Heart right ventricle (tissue), 16 donors: ENCODE results near the gene SSH2. TPM values are rescaled to one million over a fixed set of nuclear protein-coding genes. Genes with fewer than 3 reads are reported as not detected.

Source experiments
- ATAC-seq, 8 donors: fragments of 200-7000 bp; cut with Tn5 transposase; one replicate each; pipeline ENCODE4 v1.9.1; 2020; ENCODE audit warnings: mild to moderate bottlenecking in 8 of 8, moderate library complexity in 8 of 8, moderate number of reproducible peaks in 1 of 8
- DNase-seq, 2 donors: peaks; one replicate each; pipeline ENCODE4 v3.0.0-alpha.2; 2020
- H3K27ac ChIP-seq, 10 donors: fragments of 200-600 bp; sonication (generic) in 2 of 10; one replicate each; pipeline versions ENCODE4 v1.5.0 to v1.8.0; 2020 to 2022; ENCODE audit warnings: mild to moderate bottlenecking in 3 of 10
- H3K27me3 ChIP-seq, 7 donors: fragments of 200-600 bp; one replicate each; pipeline ENCODE4 v1.8.0; 2021 to 2022; ENCODE audit warnings: mild to moderate bottlenecking in 2 of 7
- H3K36me3 ChIP-seq, 9 donors: fragments of 200-600 bp; sonication (generic) in 1 of 9; one replicate each; pipeline versions ENCODE4 v1.5.0 to v1.8.0; 2020 to 2022; ENCODE audit warnings: mild to moderate bottlenecking in 2 of 9
- H3K4me1 ChIP-seq, 9 donors: fragments of 200-600 bp; sonication (generic) in 1 of 9; one replicate each; pipeline versions ENCODE4 v1.5.0 to v1.8.0; 2020 to 2022; ENCODE audit warnings: mild to moderate bottlenecking in 4 of 9
- H3K4me3 ChIP-seq, 10 donors: fragments of 200-600 bp; sonication (generic) in 2 of 10; one replicate each; pipeline versions ENCODE4 v1.5.0 to v1.8.0; 2020 to 2022; ENCODE audit warnings: mild to moderate bottlenecking in 7 of 10, moderate library complexity in 2 of 10
- H3K9me3 ChIP-seq, 11 donors: fragments of 200-600 bp in 10 of 11; sonication (generic) in 2 of 11; one replicate each; pipeline versions ENCODE4 v1.5.0 to v1.8.0; 2013 to 2022; ENCODE audit warnings: mild to moderate bottlenecking in 2 of 11, control low read depth in 1 of 11, moderate library complexity in 1 of 11
- CTCF ChIP-seq, 9 donors: fragments of 200-600 bp; sonication (generic) in 2 of 9; IDR thresholded peaks; one replicate each; pipeline versions ENCODE4 v1.5.0 to v1.8.0; 2021 to 2022; ENCODE audit warnings: antibody characterized with exemption in 9 of 9, mild to moderate bottlenecking in 5 of 9, moderate library complexity in 1 of 9
- WGBS, 2 donors: extraction: QIAGEN DNeasy Blood & Tissue Kit; methylation state at CpG; one replicate each; pipeline ENCODE4 v1.1.7; 2013; ENCODE audit warnings: inconsistent platforms in 1 of 2; 5-methylcytosine and 5-hydroxymethylcytosine counted together
- intact Hi-C, 10 donors: fragments of 100-400 bp; cut with DNase I; formaldehyde crosslinking; loops; one replicate each; pipeline versions ENCODE4 v1.11.1 to v1.14.2; 2022
- polyA plus RNA-seq, 2 donors: library from polyadenylated mRNA; stranded (reverse); fragments of 200-250 nt; gene quantifications; one replicate each; pipeline ENCODE4 v1.2.3, GENCODE V29; 2013
- total RNA-seq, 10 donors: library from RNA; stranded (reverse); fragmentation: NEBNext Ultra II Directional in 3 of 10; extraction: Animal tissue kit (Norgen Biotek cat#: 25700) in 3 of 10; gene quantifications; one replicate each; pipeline versions ENCODE4 v1.2.1 to v1.2.4, GENCODE V29; 2021 to 2023
- donor health status: Arrhythmogenic right ventricular cardiomyopathy.
- donor health status: ischemic (EF 13 %, LVEDD 7.1; RV severe dilation, severe dysfunction).
- donor health status: healthy with polysubstance abuse.
- donor health status: DM: no; HTN: yes; CAD: no.
- donor health status: DM: no; HTN: no; CAD: no.
- donor health status: ischemic (EF 25% LVEDD 6.9; RV normal size, moderate dysfunction).
- donor health status: ischemic (EF 25% LVEDD 5.7; RV mildly dilated, moderate dysfunction).
- donor health status: healthy.
- donor health status: DM: yes; HTN: yes; CAD: no.
- donor health status: Ischemic cardiomyopathy.
- donor health status: ischemic (EF 35%, LVEDD 5.7; RV mildly dilated, moderate dysfunction).
- donor health status: nonischemic (EF 11% LVEDD 7.7; RV severe dilation, severe dysfunction).
- donor health status: DM: yes; HTN: yes; CAD: no.
- donor health status: PGD.
- donor health status: ischemic (EF 29% LVEDD 5.4; RV normal size, mild dysfunction).
- donor health status: nonischemic (EF 23%, LVEDD 6.1; RV moderate dilation, normal function).

Gene SSH2
- total and polyA plus RNA-seq, 12 donors = 17.9 to 42.9 (median 34.3) TPM

DNA sequence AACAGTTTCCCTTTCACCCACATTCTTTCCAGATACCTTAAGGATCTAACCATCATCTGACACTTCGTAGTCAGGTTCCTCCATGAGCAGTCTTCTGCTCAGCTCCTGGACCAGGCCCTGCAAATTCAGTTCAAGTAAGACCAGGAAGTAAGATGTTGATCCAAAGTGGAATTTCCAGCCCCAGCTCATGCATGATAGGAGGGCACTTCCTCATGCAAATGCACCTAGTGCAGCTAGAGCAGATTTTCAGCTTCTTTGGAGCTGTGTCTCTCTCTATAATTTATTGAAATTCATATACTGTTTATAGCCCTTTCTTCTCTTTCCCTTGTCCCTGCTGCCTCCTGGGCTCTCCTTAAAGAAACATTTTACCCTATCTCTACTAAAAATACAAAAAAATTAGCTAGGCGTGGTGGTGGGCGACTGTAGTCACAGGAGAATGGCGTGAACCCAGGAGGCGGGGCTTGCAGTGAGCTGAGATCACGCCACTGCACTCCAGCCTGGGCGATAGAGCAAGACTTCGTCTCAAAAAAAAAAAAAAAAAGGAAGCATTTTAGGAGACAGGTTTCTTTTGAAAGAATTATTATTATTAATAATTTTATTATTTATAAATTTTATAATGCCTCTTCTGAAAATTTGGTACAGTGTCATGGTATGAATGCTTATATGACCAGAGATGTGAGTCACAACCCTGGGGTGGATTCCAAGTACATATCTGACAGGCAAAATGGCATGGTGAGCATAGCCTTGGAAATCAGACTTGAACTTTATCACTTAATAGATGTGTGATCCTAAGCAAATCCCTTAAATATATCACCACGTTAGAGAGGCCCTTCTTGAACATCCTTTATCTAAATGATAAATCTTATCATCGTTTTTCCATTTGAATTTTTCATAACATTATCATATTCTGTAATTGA is 94.3 kb downstream of the SSH2 start:
- H3K27ac ChIP-seq = no peak overlapping the region
- H3K4me3 ChIP-seq = no peak overlapping the region
- ATAC-seq (no peak), DNase-seq (no peak)
- no peaks in the 10 kb centered on the region for H3K36me3 ChIP-seq
- H3K4me1 ChIP-seq = peaks cover 0 to 24% (median 9%) of the 10 kb centered on the region in 9 donors
- WGBS, 2 donors = 86 to 90% methylated on average over 10 of the region's 10 CpGs
- no peaks in the 10 kb centered on the region for H3K9me3 ChIP-seq
- H3K27me3 ChIP-seq = no peaks in the 10 kb centered on the region
- intact Hi-C loops = no loop called here
- TF ChIP-seq CTCF (IDR thresholded peaks at IDR 0.05) = no peak

DNA sequence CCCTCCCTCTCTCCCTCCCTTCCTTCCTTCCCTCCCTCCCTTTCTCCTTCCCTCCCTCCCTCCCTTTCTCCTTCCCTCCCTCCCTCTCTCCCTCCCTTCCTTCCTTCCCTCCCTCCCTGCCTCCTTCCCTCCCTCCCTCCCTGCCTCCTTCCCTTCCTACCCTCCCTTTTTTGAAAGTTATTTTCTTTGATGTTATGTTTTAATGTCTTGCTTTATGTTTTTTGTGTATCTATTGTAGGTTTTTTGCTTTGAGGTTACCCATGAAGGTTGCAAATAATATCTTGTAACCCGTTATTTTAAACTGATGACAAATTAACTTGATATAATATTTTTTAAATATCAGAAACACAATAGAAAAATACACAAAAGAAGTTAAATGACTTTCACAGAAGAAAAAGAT is 96.2 kb downstream of the SSH2 start:
- H3K9me3 ChIP-seq = no peaks in the 10 kb centered on the region
- H3K27me3 ChIP-seq = no peaks in the 10 kb centered on the region
- TF ChIP-seq CTCF (IDR thresholded peaks at IDR 0.05) = no peak
- no peak for DNase-seq
- no peak overlapping the region for H3K4me3 ChIP-seq
- intact Hi-C loops = no loop called here
- H3K27ac ChIP-seq = no peak overlapping the region
- WGBS, 2 donors = 92 to 97% methylated on average over 1 of the region's 1 CpG
- ATAC-seq = no peak
- H3K36me3 ChIP-seq = no peaks in the 10 kb centered on the region
- peaks cover 0 to 21% (median 4%) of the 10 kb centered on the region in 9 donors for H3K4me1 ChIP-seq

GRCh38 chr17:29828676-29829284 is 101.2 kb downstream of the SSH2 start:
- Histone ChIP-seq H3K9me3 (no peaks in the 10 kb centered on the region), H3K27me3 (no peaks in the 10 kb centered on the region), H3K36me3 (peaks cover 0 to 4% (median 0%) of the 10 kb centered on the region in 9 donors), H3K4me3 (no peak overlapping the region), H3K27ac (no peak overlapping the region), H3K4me1 (no peaks in the 10 kb centered on the region)
- intact Hi-C loops = no loop called here
- no peak for DNase-seq
- no peak for TF ChIP-seq CTCF (IDR thresholded peaks at IDR 0.05)
- no peak for ATAC-seq
- WGBS, 2 donors = 81 to 86% methylated on average over 3 of the region's 3 CpGs

DNA sequence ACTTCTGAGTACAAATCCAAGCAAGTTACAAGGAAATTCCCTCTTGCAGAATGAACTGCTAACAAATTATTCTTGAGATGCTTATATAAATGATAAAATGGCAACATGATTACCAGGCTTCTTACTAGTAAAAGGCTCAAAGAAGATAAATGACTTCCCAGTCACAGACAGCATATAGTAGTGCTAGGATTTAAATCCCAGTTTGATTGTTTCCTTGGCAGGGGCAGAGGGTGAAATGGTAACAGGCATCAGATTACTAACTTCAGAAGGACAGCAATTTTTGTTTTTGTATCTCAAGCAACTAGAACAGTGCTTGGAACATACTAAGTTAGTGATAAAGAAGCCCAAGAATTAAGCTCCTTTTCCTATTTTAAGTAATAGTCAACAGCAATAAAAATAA is 102.8 kb downstream of the SSH2 start:
- Histone ChIP-seq H3K9me3 (no peaks in the 10 kb centered on the region), H3K36me3 (peaks cover 0 to 4% (median 0%) of the 10 kb centered on the region in 9 donors), H3K27me3 (no peaks in the 10 kb centered on the region), H3K4me3 (no peak overlapping the region), H3K4me1 (no peaks in the 10 kb centered on the region), H3K27ac (no peak overlapping the region)
- intact Hi-C loops = no loop called here
- DNase-seq (no peak), ATAC-seq (no peak)
- TF ChIP-seq CTCF (IDR thresholded peaks at IDR 0.05) = no peak
